Neuronal stem cell (in vitro differentiated cells): ENCODE data around the gene C4BPA.

Experiments
- DNase-seq: peaks from one replicate; pipeline ENCODE4 v3.0.0-alpha.2; 2013; ENCODE audit warnings: low spot score
- H2AFZ ChIP-seq: one replicate; pipeline ENCODE4 v1.6.1; 2013; ENCODE audit warnings: mild to moderate bottlenecking, low read length, inconsistent platforms
- H2AK5ac ChIP-seq: 2 replicates; pipeline ENCODE4 v1.6.1; 2013; ENCODE audit warnings: low read depth, mild to moderate bottlenecking, inconsistent platforms, low read length, moderate library complexity, mixed read lengths
- H2BK120ac ChIP-seq: 2 replicates; pipeline ENCODE4 v1.6.1; 2013; ENCODE audit warnings: low read depth, mild to moderate bottlenecking, inconsistent platforms, low read length, moderate library complexity, mixed read lengths
- H2BK12ac ChIP-seq: one replicate; pipeline ENCODE4 v1.6.1; 2013; ENCODE audit warnings: low read length, inconsistent platforms
- H2BK15ac ChIP-seq: 2 replicates; pipeline ENCODE4 v1.6.1; 2013; ENCODE audit warnings: mild to moderate bottlenecking, low read length, inconsistent platforms, mixed read lengths
- H2BK5ac ChIP-seq: one replicate; pipeline ENCODE4 v1.6.1; 2013; ENCODE audit warnings: inconsistent platforms, mild to moderate bottlenecking, low read length, moderate library complexity
- H3K14ac ChIP-seq: one replicate; pipeline ENCODE4 v1.6.1; 2013; ENCODE audit warnings: low read length, inconsistent platforms
- H3K18ac ChIP-seq: 2 replicates; pipeline ENCODE4 v1.6.1; 2013; ENCODE audit warnings: low read length, inconsistent platforms
- H3K23ac ChIP-seq: 2 replicates; pipeline ENCODE4 v1.6.1; 2013; ENCODE audit warnings: low read depth, mild to moderate bottlenecking, mixed read lengths, low read length, inconsistent platforms; ENCODE audit not compliant: poor library complexity
- H3K27ac ChIP-seq: replicated peaks from 3 replicates; pipeline ENCODE4 v1.5.1; 2013; ENCODE audit warnings: low read length, inconsistent platforms
- H3K27me3 ChIP-seq, 3 experiments: 2 replicates each; pipeline ENCODE4 v1.6.1; 2013; ENCODE audit warnings: low read length in 3 of 3, mild to moderate bottlenecking in 2 of 3, inconsistent platforms in 1 of 3, low read depth in 1 of 3, mixed read lengths in 1 of 3, moderate library complexity in 1 of 3; ENCODE audit not compliant: control insufficient read depth in 3 of 3, insufficient read depth in 3 of 3
- H3K36me3 ChIP-seq, 2 donors: replicated peaks in 1 of 2; 2 replicates each; pipeline ENCODE4 v1.6.1; 2013; ENCODE audit warnings: low read length in 2 of 2; ENCODE audit not compliant: control insufficient read depth in 2 of 2, insufficient read depth in 2 of 2
- H3K4ac ChIP-seq: 2 replicates; pipeline ENCODE4 v1.6.1; 2013; ENCODE audit warnings: inconsistent platforms, mild to moderate bottlenecking, low read length, moderate library complexity
- H3K4me1 ChIP-seq, 2 donors: 1 replicate in 1 of 2; 2 replicates in 1 of 2; pipeline ENCODE4 v1.6.1; 2013; ENCODE audit warnings: low read length in 2 of 2, low read depth in 1 of 2; ENCODE audit not compliant: control insufficient read depth in 2 of 2, insufficient read depth in 1 of 2
- H3K4me2 ChIP-seq: one replicate; pipeline ENCODE4 v1.6.1; 2013; ENCODE audit warnings: mild to moderate bottlenecking, low read length, inconsistent platforms; ENCODE audit not compliant: insufficient read depth, poor library complexity, severe bottlenecking
- H3K4me3 ChIP-seq, 2 donors: 2 replicates each; pipeline ENCODE4 v1.5.1; 2013; ENCODE audit warnings: low read length in 2 of 2, mild to moderate bottlenecking in 2 of 2, inconsistent platforms in 1 of 2, moderate library complexity in 1 of 2
- H3K79me1 ChIP-seq: one replicate; pipeline ENCODE4 v1.6.1; 2013; ENCODE audit warnings: low read depth, mild to moderate bottlenecking, inconsistent platforms, low read length, moderate library complexity
- H3K9ac ChIP-seq: one replicate; pipeline ENCODE4 v1.6.1; 2013; ENCODE audit warnings: mild to moderate bottlenecking, low read depth, low read length, inconsistent platforms; ENCODE audit not compliant: poor library complexity
- H3K9me3 ChIP-seq, 2 donors: replicated peaks in 1 of 2; 2 replicates each; pipeline versions ENCODE3 to v1.6.1; 2013; ENCODE audit warnings: low read length in 2 of 2, mild to moderate bottlenecking in 2 of 2, inconsistent platforms in 1 of 2, low read depth in 1 of 2, mixed read lengths in 1 of 2, moderate library complexity in 1 of 2; ENCODE audit not compliant: control insufficient read depth in 2 of 2, insufficient read depth in 1 of 2
- H4K8ac ChIP-seq: one replicate; pipeline ENCODE4 v1.6.1; 2013; ENCODE audit warnings: low read depth, mild to moderate bottlenecking, inconsistent platforms, low read length, moderate library complexity
- H4K91ac ChIP-seq: one replicate; pipeline ENCODE4 v1.6.1; 2013; ENCODE audit warnings: low read length, low read depth, mild to moderate bottlenecking, inconsistent platforms; ENCODE audit not compliant: poor library complexity
- WGBS, 2 donors: extraction: QIAGEN DNeasy Blood & Tissue Kit; methylation state at CpG; one replicate each; pipeline ENCODE4 v1.1.7; 2013; ENCODE audit warnings: missing lambda C conversion rate in 2 of 2, mixed read lengths in 1 of 2; ENCODE audit not compliant: insufficient read length in 2 of 2, insufficient replicate concordance in 1 of 2; ENCODE audit errors: extremely low coverage in 2 of 2; 5-methylcytosine and 5-hydroxymethylcytosine counted together

C4BPA gene

GRCh38 chr1:207062058-207062457 lies 42.0 kb upstream of the C4BPA start:
- H2BK5ac ChIP-seq: no peak overlapping the region
- H3K9ac ChIP-seq: no peak overlapping the region
- no peak overlapping the region for H3K4me3 ChIP-seq
- no peak overlapping the region for H2BK15ac ChIP-seq
- H3K36me3 ChIP-seq: peaks cover 0 to 3% of the 10 kb centered on the region in 2 donors
- no peaks in the 10 kb centered on the region for H3K9me3 ChIP-seq
- H4K8ac ChIP-seq: no peak overlapping the region
- H3K4ac ChIP-seq: no peak overlapping the region
- DNase-seq: no peak
- H3K27ac ChIP-seq: no peak overlapping the region
- H3K27me3 ChIP-seq: no peaks in the 10 kb centered on the region
- H2AK5ac ChIP-seq: no peak overlapping the region
- no peaks in the 10 kb centered on the region for H3K79me1 ChIP-seq
- no peak overlapping the region for H2AFZ ChIP-seq
- no peak overlapping the region for H3K18ac ChIP-seq
- H3K14ac ChIP-seq: no peak overlapping the region
- no peak overlapping the region for H3K23ac ChIP-seq
- H4K91ac ChIP-seq: no peak overlapping the region
- H3K4me1 ChIP-seq: peaks cover 0 to 1% of the 10 kb centered on the region in 2 donors
- no peak overlapping the region for H2BK12ac ChIP-seq
- H2BK120ac ChIP-seq: no peak overlapping the region
- WGBS, 2 donors: no CpG with 5 or more reads among the region's 1 CpG
- H3K4me2 ChIP-seq: no peak overlapping the region

- no peak overlapping the region for H3K4ac ChIP-seq
- H3K14ac ChIP-seq: no peak overlapping the region
- H4K91ac ChIP-seq: no peak overlapping the region
- peaks cover 0 to 1% of the 10 kb centered on the region in 2 donors for H3K4me1 ChIP-seq
- no peak overlapping the region for H4K8ac ChIP-seq
- H3K4me2 ChIP-seq: no peak overlapping the region
- no peak overlapping the region for H3K27ac ChIP-seq
- no peak overlapping the region for H3K18ac ChIP-seq
- H2BK15ac ChIP-seq: no peak overlapping the region
- no peak overlapping the region for H2AFZ ChIP-seq
- no CpG with 5 or more reads among the region's 5 CpGs for WGBS, 2 donors
- no peak overlapping the region for H2BK12ac ChIP-seq
- H2BK5ac ChIP-seq: no peak overlapping the region
- DNase-seq: no peak
- H3K4me3 ChIP-seq: no peak overlapping the region
- H3K9ac ChIP-seq: no peak overlapping the region
- no peaks in the 10 kb centered on the region for H3K9me3 ChIP-seq
- H2BK120ac ChIP-seq: no peak overlapping the region
- peaks cover 0 to 3% of the 10 kb centered on the region in 2 donors for H3K36me3 ChIP-seq
- H3K79me1 ChIP-seq: no peaks in the 10 kb centered on the region
- no peaks in the 10 kb centered on the region for H3K27me3 ChIP-seq
- no peak overlapping the region for H3K23ac ChIP-seq
- H2AK5ac ChIP-seq: no peak overlapping the region
These were observed 41.0 kb upstream of the C4BPA start for GRCh38 chr1:207063014-207063413.

GRCh38 chr1:207064561-207064960 lies 39.5 kb upstream of the C4BPA start:
- H2BK5ac ChIP-seq: no peak overlapping the region
- H3K9ac ChIP-seq: no peak overlapping the region
- no peak overlapping the region for H2BK120ac ChIP-seq
- H3K27me3 ChIP-seq: no peaks in the 10 kb centered on the region
- H2BK15ac ChIP-seq: no peak overlapping the region
- H3K4me2 ChIP-seq: no peak overlapping the region
- DNase-seq: no peak
- H3K14ac ChIP-seq: no peak overlapping the region
- H3K27ac ChIP-seq: no peak overlapping the region
- no peak overlapping the region for H2BK12ac ChIP-seq
- no peak overlapping the region for H2AFZ ChIP-seq
- H4K8ac ChIP-seq: no peak overlapping the region
- no peak overlapping the region for H3K4me3 ChIP-seq
- H4K91ac ChIP-seq: no peak overlapping the region
- H3K23ac ChIP-seq: no peak overlapping the region
- peaks cover 3% of the 10 kb centered on the region in 2 donors for H3K36me3 ChIP-seq
- no peak overlapping the region for H3K4ac ChIP-seq
- H3K79me1 ChIP-seq: no peaks in the 10 kb centered on the region
- no CpG with 5 or more reads among the region's 8 CpGs for whole genome bisulfite sequencing, 2 donors
- H3K4me1 ChIP-seq: no peaks in the 10 kb centered on the region
- H3K9me3 ChIP-seq: no peaks in the 10 kb centered on the region
- H2AK5ac ChIP-seq: no peak overlapping the region
- no peak overlapping the region for H3K18ac ChIP-seq

GRCh38 chr1:207067185-207067584 lies 36.8 kb upstream of the C4BPA start:
- Histone ChIP-seq H3K18ac (no peak overlapping the region), H3K9me3 (no peaks in the 10 kb centered on the region), H3K27ac (no peak overlapping the region), H2BK12ac (no peak overlapping the region), H3K4me1 (no peaks in the 10 kb centered on the region), H3K36me3 (peaks cover 3 to 6% of the 10 kb centered on the region in 2 donors), H2BK15ac (no peak overlapping the region), H4K8ac (no peak overlapping the region), H2BK120ac (no peak overlapping the region), H3K27me3 (no peaks in the 10 kb centered on the region), H3K79me1 (no peaks in the 10 kb centered on the region), H3K4ac (no peak overlapping the region), H3K14ac (no peak overlapping the region), H3K23ac (no peak overlapping the region), H2AK5ac (no peak overlapping the region), H3K4me3 (no peak overlapping the region), H3K9ac (no peak overlapping the region), H4K91ac (no peak overlapping the region), H3K4me2 (no peak overlapping the region), H2BK5ac (no peak overlapping the region), H2AFZ (no peak overlapping the region)
- WGBS, 2 donors: no CpG with 5 or more reads among the region's 3 CpGs
- no peak for DNase-seq
